Thyroid gland (tissue), 4 donors: ENCODE data around the gene RYR2.

Source experiments
- POLR2A ChIP-seq, 2 donors: fragments of 450-650 bp; IDR thresholded peaks; one replicate each; pipeline ENCODE4 v1.6.1; 2017; ENCODE audit warnings: antibody characterized with exemption in 2 of 2, mild to moderate bottlenecking in 2 of 2, moderate library complexity in 1 of 2
- TF ChIP-seq, protein P1 (sequence below), 6 experiments: fragments of 200-600 bp in 3 of 6; fragments of 450-650 bp in 3 of 6; sonication (generic) in 3 of 6; IDR thresholded peaks; one replicate each; pipeline ENCODE4 v1.5.1; 2016 to 2019; ENCODE audit warnings: antibody characterized with exemption in 6 of 6, mild to moderate bottlenecking in 2 of 6, inconsistent platforms in 1 of 6, moderate library complexity in 1 of 6

DNA sequence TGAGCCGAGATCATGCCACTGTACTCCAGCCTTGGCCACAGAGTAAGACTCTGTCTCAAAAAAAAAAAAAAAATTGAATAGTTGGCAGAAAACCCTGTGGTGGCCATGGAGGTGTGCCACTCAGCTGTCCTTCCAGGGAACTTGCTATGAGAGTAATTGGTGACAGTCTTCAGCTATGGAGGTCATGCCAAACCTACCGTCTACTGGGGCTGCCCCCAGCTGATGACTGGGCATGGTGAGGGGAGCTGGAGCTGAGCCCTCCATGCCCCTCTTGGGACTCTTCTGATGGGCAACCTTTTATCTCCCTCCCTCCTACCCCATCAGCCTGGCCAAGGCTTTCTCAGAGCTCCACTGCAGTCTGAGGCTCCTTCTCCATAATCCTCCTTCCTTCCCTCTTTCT, 84.2 kb downstream of the RYR2 start:
- TF ChIP-seq, protein P1, sequence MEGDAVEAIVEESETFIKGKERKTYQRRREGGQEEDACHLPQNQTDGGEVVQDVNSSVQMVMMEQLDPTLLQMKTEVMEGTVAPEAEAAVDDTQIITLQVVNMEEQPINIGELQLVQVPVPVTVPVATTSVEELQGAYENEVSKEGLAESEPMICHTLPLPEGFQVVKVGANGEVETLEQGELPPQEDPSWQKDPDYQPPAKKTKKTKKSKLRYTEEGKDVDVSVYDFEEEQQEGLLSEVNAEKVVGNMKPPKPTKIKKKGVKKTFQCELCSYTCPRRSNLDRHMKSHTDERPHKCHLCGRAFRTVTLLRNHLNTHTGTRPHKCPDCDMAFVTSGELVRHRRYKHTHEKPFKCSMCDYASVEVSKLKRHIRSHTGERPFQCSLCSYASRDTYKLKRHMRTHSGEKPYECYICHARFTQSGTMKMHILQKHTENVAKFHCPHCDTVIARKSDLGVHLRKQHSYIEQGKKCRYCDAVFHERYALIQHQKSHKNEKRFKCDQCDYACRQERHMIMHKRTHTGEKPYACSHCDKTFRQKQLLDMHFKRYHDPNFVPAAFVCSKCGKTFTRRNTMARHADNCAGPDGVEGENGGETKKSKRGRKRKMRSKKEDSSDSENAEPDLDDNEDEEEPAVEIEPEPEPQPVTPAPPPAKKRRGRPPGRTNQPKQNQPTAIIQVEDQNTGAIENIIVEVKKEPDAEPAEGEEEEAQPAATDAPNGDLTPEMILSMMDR (IDR thresholded peaks at IDR 0.05): no peak
- TF ChIP-seq POLR2A (IDR thresholded peaks at IDR 0.05): no peak
